PC-9 (cell line): ENCODE measurements around the gene BTG2. TPM values are rescaled to one million over a fixed set of nuclear protein-coding genes. Genes with fewer than 3 reads are reported as not detected.

Experiments
- BruUV-seq: library from RNA; stranded (reverse); fragments of 400-500 nt; replicated peaks from 2 replicates; lab custom pipeline; 2021; lab: Mats Ljungman, UMichigan
- CTCF ChIA-PET: fragments of 300-600 bp; sonication (Branson Sonifier 250); formaldehyde crosslinking; loops from one replicate; lab custom pipeline; 2022; ENCODE audit warnings: antibody characterized with exemption; lab: Charles Lee
- POLR2A ChIA-PET: fragments of 300-600 bp; sonication (Branson Sonifier 250); formaldehyde crosslinking; loops from one replicate; lab custom pipeline; 2022; ENCODE audit warnings: antibody characterized with exemption; ENCODE audit not compliant: unreplicated experiment; lab: Charles Lee
- DNase-seq, 2 experiments: peaks; one replicate each; pipeline versions ENCODE4 v3.0.0 to v3.0.0-alpha.2; 2015 to 2022; ENCODE audit warnings: mixed read lengths in 1 of 2
- H2AFZ ChIP-seq: fragments of 200-600 bp; sonication (generic); 2 replicates; pipeline ENCODE4 v1.8.1; 2017; ENCODE audit warnings: antibody characterized with exemption
- H3F3A ChIP-seq: fragments of 200-600 bp; sonication (generic); 2 replicates; pipeline ENCODE4 v1.8.1; 2017; ENCODE audit warnings: antibody characterized with exemption, mild to moderate bottlenecking, low read depth; ENCODE audit not compliant: insufficient read depth
- H3K27ac ChIP-seq: fragments of 200-600 bp; sonication (generic); 2 replicates; pipeline ENCODE4 v1.6.1; 2016; ENCODE audit warnings: mixed run types
- H3K27me3 ChIP-seq: fragments of 200-600 bp; sonication (generic); 2 replicates; pipeline ENCODE4 v1.6.1; 2016; ENCODE audit warnings: low read depth, mixed run types; ENCODE audit not compliant: insufficient read depth
- H3K36me3 ChIP-seq: fragments of 200-600 bp; sonication (generic); 2 replicates; pipeline ENCODE4 v1.6.1; 2016; ENCODE audit warnings: low read depth, mixed run types
- H3K4me1 ChIP-seq: fragments of 200-600 bp; sonication (generic); replicated peaks from 2 replicates; pipeline ENCODE4 v1.6.1; 2016; ENCODE audit warnings: mixed run types; ENCODE audit not compliant: insufficient read depth
- H3K4me2 ChIP-seq: fragments of 200-600 bp; sonication (generic); 2 replicates; pipeline ENCODE4 v1.6.1; 2017; ENCODE audit warnings: mixed run types
- H3K4me3 ChIP-seq: fragments of 200-600 bp; sonication (generic); 2 replicates; pipeline ENCODE4 v1.6.1; 2016; ENCODE audit warnings: mixed run types
- H3K79me2 ChIP-seq: fragments of 200-600 bp; sonication (generic); 2 replicates; pipeline ENCODE4 v1.6.1; 2017; ENCODE audit warnings: low read depth, mixed run types
- H3K9me2 ChIP-seq: fragments of 200-600 bp; sonication (generic); 2 replicates; pipeline ENCODE4 v1.8.1; 2017; ENCODE audit warnings: mild to moderate bottlenecking; ENCODE audit not compliant: insufficient read depth
- H3K9me3 ChIP-seq: fragments of 200-600 bp; sonication (generic); 2 replicates; pipeline ENCODE4 v1.8.1; 2016; ENCODE audit warnings: low read depth; ENCODE audit not compliant: insufficient read depth
- H4K20me1 ChIP-seq: fragments of 200-600 bp; sonication (generic); 2 replicates; pipeline ENCODE4 v1.8.1; 2017; ENCODE audit not compliant: insufficient read depth
- EZH2 ChIP-seq: fragments of 200-600 bp; sonication (generic); IDR thresholded peaks from 2 replicates; pipeline ENCODE4 v1.8.0; 2017; ENCODE audit warnings: antibody characterized with exemption, low read depth
- intact Hi-C: fragments of 100-400 bp; cut with micrococcal nuclease; formaldehyde crosslinking; loops from one replicate; pipeline ENCODE4 v1.10.0; 2022; ENCODE audit not compliant: unreplicated experiment
- total RNA-seq: library from RNA; stranded (reverse); gene quantifications from 2 replicates; pipeline ENCODE4 v1.2.3, GENCODE V29; 2021
- TF ChIP-seq, protein P1 (sequence below): fragments of 200-600 bp; sonication (generic); conservative IDR thresholded peaks from 2 replicates; pipeline ENCODE4 v1.6.1; 2017; ENCODE audit warnings: mixed run types, antibody characterized with exemption, mild to moderate bottlenecking, moderate library complexity

The BTG2 gene
- total RNA-seq, 1 experiment from 2014 or later = 11.1 TPM

DNA sequence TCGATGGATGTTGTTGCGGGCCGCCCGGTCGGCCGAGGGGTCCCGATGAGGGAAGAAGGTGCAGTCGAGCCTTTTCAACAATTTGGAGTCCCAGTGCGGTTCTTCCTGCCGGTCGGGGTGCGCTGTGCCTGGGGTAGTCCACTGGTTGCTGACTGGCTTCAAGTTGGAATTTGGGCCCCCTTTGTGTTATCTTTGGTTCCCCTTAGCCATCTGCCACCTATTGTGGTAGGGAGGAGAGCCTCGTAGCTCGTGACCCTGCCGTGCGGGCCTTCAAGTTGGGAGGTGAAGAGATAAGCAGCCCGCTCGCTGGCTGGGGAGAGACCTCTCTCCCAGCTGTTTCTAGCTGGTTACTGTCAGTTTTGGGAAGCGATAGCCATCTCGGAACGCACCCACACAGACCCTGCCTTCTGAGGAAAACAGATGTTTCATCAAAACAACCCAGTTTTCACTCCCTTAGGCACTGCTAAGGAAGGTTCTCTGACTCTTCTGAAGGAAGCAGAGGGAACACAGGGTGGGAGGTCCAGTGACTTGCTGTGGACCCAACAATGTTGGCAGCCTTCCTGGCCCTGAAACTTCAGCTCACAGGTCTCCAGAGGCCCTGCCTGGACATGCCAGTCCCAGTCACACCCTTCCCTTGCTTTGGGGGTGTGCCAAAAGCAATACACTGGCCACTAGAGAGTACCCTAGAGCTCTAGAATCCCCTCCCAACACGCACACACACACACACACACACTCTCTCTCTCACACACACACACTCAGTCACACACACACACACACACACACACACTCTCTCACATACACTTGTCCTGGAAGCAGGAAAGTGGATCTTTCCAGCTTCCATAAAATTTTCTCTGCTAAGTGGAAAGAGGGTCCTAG lies 1.0 kb downstream of the BTG2 start:
- H2AFZ ChIP-seq = no peak overlapping the region
- H3K9me2 ChIP-seq = no peaks in the 10 kb centered on the region
- H3F3A ChIP-seq = 0 out of 2 replicates have a peak, but pooled peaks cover 3% of the 10 kb centered on the region
- CTCF ChIA-PET = interaction anchor here (0.6 to 1.8 kb wide), 8 partner anchors 10 to 204 kb away, joined by 3 to 10 read pairs (median 4); no protein-coding TSS in a partner anchor
- H3K4me2 ChIP-seq = peak overlapping the region; percentile 85
- TSS peak; percentile 47 for BruUV-seq
- POLR2A ChIA-PET = interaction anchor here (0.5 to 3.2 kb wide), 5 partner anchors 9 to 320 kb away, joined by 3 to 13 read pairs (median 3); no protein-coding TSS in a partner anchor
- intact Hi-C loops = no loop called here
- no peaks in the 10 kb centered on the region for H4K20me1 ChIP-seq
- DNase-seq = peak; percentile 40 to 76
- H3K27me3 ChIP-seq = no peaks in the 10 kb centered on the region; the same call in 1 of the 2 replicates
- H3K4me3 ChIP-seq = peak overlapping the region; percentile 82; the same call in 1 of the 2 replicates
- no peaks in the 10 kb centered on the region; the same call in 1 of the 2 replicates for H3K4me1 ChIP-seq
- H3K27ac ChIP-seq = no peak overlapping the region
- TF ChIP-seq EZH2 = no peak
- TF ChIP-seq, protein P1, sequence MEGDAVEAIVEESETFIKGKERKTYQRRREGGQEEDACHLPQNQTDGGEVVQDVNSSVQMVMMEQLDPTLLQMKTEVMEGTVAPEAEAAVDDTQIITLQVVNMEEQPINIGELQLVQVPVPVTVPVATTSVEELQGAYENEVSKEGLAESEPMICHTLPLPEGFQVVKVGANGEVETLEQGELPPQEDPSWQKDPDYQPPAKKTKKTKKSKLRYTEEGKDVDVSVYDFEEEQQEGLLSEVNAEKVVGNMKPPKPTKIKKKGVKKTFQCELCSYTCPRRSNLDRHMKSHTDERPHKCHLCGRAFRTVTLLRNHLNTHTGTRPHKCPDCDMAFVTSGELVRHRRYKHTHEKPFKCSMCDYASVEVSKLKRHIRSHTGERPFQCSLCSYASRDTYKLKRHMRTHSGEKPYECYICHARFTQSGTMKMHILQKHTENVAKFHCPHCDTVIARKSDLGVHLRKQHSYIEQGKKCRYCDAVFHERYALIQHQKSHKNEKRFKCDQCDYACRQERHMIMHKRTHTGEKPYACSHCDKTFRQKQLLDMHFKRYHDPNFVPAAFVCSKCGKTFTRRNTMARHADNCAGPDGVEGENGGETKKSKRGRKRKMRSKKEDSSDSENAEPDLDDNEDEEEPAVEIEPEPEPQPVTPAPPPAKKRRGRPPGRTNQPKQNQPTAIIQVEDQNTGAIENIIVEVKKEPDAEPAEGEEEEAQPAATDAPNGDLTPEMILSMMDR = no peak
- no peaks in the 10 kb centered on the region for H3K9me3 ChIP-seq
- no peaks in the 10 kb centered on the region for H3K36me3 ChIP-seq
- no peaks in the 10 kb centered on the region for H3K79me2 ChIP-seq

DNA sequence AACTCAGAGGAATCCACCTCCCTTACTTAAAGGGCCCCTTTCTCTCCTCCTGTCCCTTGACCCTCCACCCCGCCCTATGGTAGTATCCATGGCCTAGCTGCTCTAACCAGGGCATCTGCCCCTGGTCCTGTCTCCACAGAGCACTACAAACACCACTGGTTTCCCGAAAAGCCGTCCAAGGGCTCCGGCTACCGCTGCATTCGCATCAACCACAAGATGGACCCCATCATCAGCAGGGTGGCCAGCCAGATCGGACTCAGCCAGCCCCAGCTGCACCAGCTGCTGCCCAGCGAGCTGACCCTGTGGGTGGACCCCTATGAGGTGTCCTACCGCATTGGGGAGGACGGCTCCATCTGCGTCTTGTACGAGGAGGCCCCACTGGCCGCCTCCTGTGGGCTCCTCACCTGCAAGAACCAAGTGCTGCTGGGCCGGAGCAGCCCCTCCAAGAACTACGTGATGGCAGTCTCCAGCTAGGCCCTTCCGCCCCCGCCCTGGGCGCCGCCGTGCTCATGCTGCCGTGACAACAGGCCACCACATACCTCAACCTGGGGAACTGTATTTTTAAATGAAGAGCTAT lies 1.7 kb downstream of the BTG2 start:
- no peaks in the 10 kb centered on the region for H4K20me1 ChIP-seq
- no peak for DNase-seq
- no peak overlapping the region for H2AFZ ChIP-seq
- 0 out of 2 replicates have a peak, but pooled peaks cover 3% of the 10 kb centered on the region for H3F3A ChIP-seq
- no peaks in the 10 kb centered on the region for H3K9me3 ChIP-seq
- ChIA-PET CTCF (interaction anchor here (0.6 to 1.8 kb wide), 3 partner anchors 20 to 38 kb away, joined by 3 to 10 read pairs (median 4); no protein-coding TSS in a partner anchor), POLR2A (interaction anchor here (0.5 to 3.2 kb wide), 5 partner anchors 8 to 319 kb away, joined by 3 to 13 read pairs (median 3); no protein-coding TSS in a partner anchor)
- no peaks in the 10 kb centered on the region for H3K9me2 ChIP-seq
- H3K79me2 ChIP-seq = no peaks in the 10 kb centered on the region
- BruUV-seq = no TSS peak
- no peak overlapping the region for H3K4me2 ChIP-seq
- intact Hi-C loops = no loop called here
- TF ChIP-seq, protein P1 = no peak
- TF ChIP-seq EZH2 = no peak
- H3K27ac ChIP-seq = no peak overlapping the region
- no peaks in the 10 kb centered on the region for H3K36me3 ChIP-seq
- H3K4me3 ChIP-seq = no peak overlapping the region
- no peaks in the 10 kb centered on the region; the same call in 1 of the 2 replicates for H3K27me3 ChIP-seq
- no peaks in the 10 kb centered on the region; the same call in 1 of the 2 replicates for H3K4me1 ChIP-seq

DNA sequence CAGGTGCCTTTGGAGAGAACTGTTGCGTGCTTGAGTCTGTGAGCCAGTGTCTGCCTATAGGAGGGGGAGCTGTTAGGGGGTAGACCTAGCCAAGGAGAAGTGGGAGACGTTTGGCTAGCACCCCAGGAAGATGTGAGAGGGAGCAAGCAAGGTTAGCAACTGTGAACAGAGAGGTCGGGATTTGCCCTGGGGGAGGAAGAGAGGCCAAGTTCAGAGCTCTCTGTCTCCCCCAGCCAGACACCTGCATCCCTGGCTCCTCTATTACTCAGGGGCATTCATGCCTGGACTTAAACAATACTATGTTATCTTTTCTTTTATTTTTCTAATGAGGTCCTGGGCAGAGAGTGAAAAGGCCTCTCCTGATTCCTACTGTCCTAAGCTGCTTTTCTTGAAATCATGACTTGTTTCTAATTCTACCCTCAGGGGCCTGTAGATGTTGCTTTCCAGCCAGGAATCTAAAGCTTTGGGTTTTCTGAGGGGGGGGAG lies 2.4 kb downstream of the BTG2 start:
- H3K27ac ChIP-seq = no peak overlapping the region
- H3K27me3 ChIP-seq = no peaks in the 10 kb centered on the region; the same call in 1 of the 2 replicates
- no peaks in the 10 kb centered on the region for H3K9me2 ChIP-seq
- no peak for TF ChIP-seq EZH2
- TF ChIP-seq, protein P1 = no peak
- ChIA-PET CTCF (interaction anchor here (0.7 to 1.8 kb wide), 2 partner anchors 9 to 20 kb away, joined by 3 to 10 read pairs; no protein-coding TSS in a partner anchor), POLR2A (interaction anchor here (0.6 to 3.2 kb wide), 2 partner anchors 9 to 13 kb away, joined by 3 to 13 read pairs; no protein-coding TSS in a partner anchor)
- H2AFZ ChIP-seq = no peak overlapping the region
- no TSS peak for BruUV-seq
- H3K4me2 ChIP-seq = no peak overlapping the region
- H3K36me3 ChIP-seq = no peaks in the 10 kb centered on the region
- no peaks in the 10 kb centered on the region for H3K79me2 ChIP-seq
- intact Hi-C loops = no loop called here
- DNase-seq = no peak
- no peaks in the 10 kb centered on the region for H4K20me1 ChIP-seq
- H3K4me3 ChIP-seq = no peak overlapping the region
- no peaks in the 10 kb centered on the region; the same call in 1 of the 2 replicates for H3K4me1 ChIP-seq
- 0 out of 2 replicates have a peak, but pooled peaks cover 3% of the 10 kb centered on the region for H3F3A ChIP-seq
- no peaks in the 10 kb centered on the region for H3K9me3 ChIP-seq
